Left lung (tissue), 10 donors: ENCODE results near the gene TRMT61A. TPM values are rescaled to one million over a fixed set of nuclear protein-coding genes. Genes with fewer than 3 reads are reported as not detected.

Source experiments
- ATAC-seq: fragments of 200-7000 bp; cut with Tn5 transposase; one replicate; pipeline ENCODE4 v1.9.1; 2020; ENCODE audit warnings: moderate library complexity
- DNase-seq, 4 donors: peaks; one replicate each; pipeline ENCODE4 v3.0.0-alpha.2; 2013 to 2020
- H3K27ac ChIP-seq, 2 donors: fragments of 200-600 bp; sonication (generic) in 1 of 2; one replicate each; pipeline versions ENCODE4 v1.5.0 to v1.8.0; 2020 to 2021
- H3K27me3 ChIP-seq, 2 donors: fragments of 200-600 bp; sonication (generic) in 1 of 2; one replicate each; pipeline versions ENCODE4 v1.5.0 to v1.8.0; 2020 to 2021
- H3K36me3 ChIP-seq, 2 donors: fragments of 200-600 bp; sonication (generic) in 1 of 2; one replicate each; pipeline versions ENCODE4 v1.5.0 to v1.8.0; 2020 to 2021
- H3K4me1 ChIP-seq, 2 donors: fragments of 200-600 bp; one replicate each; pipeline ENCODE4 v1.8.0; 2021
- H3K4me3 ChIP-seq, 2 donors: fragments of 200-600 bp; sonication (generic) in 1 of 2; one replicate each; pipeline versions ENCODE4 v1.5.0 to v1.8.0; 2020 to 2021; ENCODE audit warnings: mild to moderate bottlenecking in 1 of 2
- H3K9me3 ChIP-seq, 2 donors: fragments of 200-600 bp; sonication (generic) in 1 of 2; one replicate each; pipeline versions ENCODE4 v1.5.0 to v1.8.0; 2020 to 2021
- CTCF ChIP-seq, 2 donors: fragments of 200-600 bp; sonication (generic) in 1 of 2; IDR thresholded peaks; one replicate each; pipeline versions ENCODE4 v1.5.0 to v1.8.0; 2021; ENCODE audit warnings: antibody characterized with exemption in 2 of 2
- intact Hi-C, 2 donors: fragments of 100-400 bp; cut with DNase I; formaldehyde crosslinking; loops; one replicate each; pipeline versions ENCODE4 v1.11.2 to v1.14.2; 2022
- polyA plus RNA-seq, 6 donors: library from polyadenylated mRNA; unstranded; fragments of 120-200 nt; gene quantifications; one replicate each; pipeline ENCODE4 v1.2.1, GENCODE V29; 2013; ENCODE audit not compliant: insufficient read length in 6 of 6
- total RNA-seq, 2 donors: library from RNA; stranded (reverse); fragmentation: NEBNext Ultra II Directional; extraction: Animal tissue kit (Norgen Biotek cat#: 25700); gene quantifications; one replicate each; pipeline ENCODE4 v1.2.1, GENCODE V29; 2021
- donor health status: DM: no; HTN: yes; CAD: no.
- donor health status: DM: no; HTN: no; CAD: no.

Gene TRMT61A
- total and polyA plus RNA-seq, 8 donors: 6.0 to 12.6 (median 7.9) TPM

DNA sequence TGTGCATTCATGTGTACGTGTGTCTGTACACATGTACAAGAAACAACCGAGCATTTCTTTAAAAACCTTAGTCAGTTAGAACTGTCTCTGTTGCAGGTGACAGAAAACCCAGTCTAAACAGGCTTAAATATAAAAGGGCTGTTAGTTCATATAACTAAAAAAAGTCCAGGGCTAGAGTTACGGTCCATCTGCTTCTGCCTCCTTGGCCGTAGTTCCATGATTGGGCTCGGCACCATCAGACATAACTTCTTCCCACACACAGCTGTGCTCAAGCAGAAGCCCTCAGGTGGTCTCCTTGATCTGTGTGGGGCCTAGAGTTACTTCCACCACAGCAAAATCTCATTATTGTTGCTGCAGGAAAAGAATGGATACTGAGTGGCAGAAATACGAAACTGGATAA lies 40.9 kb upstream of the TRMT61A start:
- Histone ChIP-seq H3K27ac (no peak overlapping the region), H3K9me3 (no peaks in the 10 kb centered on the region), H3K4me1 (no peaks in the 10 kb centered on the region), H3K4me3 (no peak overlapping the region), H3K36me3 (peaks cover 0 to 93% of the 10 kb centered on the region in 2 donors), H3K27me3 (no peaks in the 10 kb centered on the region)
- DNase-seq (no peak), ATAC-seq (no peak)
- intact Hi-C loops: no loop called here
- TF ChIP-seq CTCF (IDR thresholded peaks at IDR 0.05): no peak

DNA sequence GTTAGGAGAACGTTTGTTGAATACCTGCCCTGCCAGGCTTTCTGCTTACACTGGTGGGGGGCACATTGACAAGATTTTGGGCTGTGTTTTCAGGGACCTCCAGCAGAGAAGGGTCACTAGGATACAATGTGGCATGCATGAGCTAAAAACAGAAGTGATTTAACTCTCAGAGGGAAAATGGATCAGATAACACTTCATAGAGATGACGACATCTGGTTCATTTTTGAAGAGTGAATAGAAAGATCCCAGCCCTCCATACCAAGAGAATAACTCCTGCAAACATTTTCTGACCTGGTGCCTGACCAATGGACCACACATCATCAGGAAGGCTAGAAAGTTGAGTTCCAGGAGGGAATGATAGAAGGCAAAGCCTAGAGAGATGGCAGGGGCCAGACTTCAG lies 40.0 kb upstream of the TRMT61A start:
- DNase-seq (no peak), ATAC-seq (no peak)
- Histone ChIP-seq H3K27me3 (no peaks in the 10 kb centered on the region), H3K9me3 (no peaks in the 10 kb centered on the region), H3K4me3 (no peak overlapping the region), H3K36me3 (peaks cover 0 to 93% of the 10 kb centered on the region in 2 donors), H3K27ac (no peak overlapping the region), H3K4me1 (no peaks in the 10 kb centered on the region)
- intact Hi-C loops: no loop called here
- no peak for TF ChIP-seq CTCF (IDR thresholded peaks at IDR 0.05)

- Histone ChIP-seq H3K4me1 (no peaks in the 10 kb centered on the region), H3K9me3 (no peaks in the 10 kb centered on the region), H3K27ac (no peak overlapping the region), H3K4me3 (no peak overlapping the region), H3K27me3 (no peaks in the 10 kb centered on the region), H3K36me3 (peaks cover 0 to 93% of the 10 kb centered on the region in 2 donors)
- intact Hi-C loops: no loop called here
- no peak for ATAC-seq
- DNase-seq: no peak
- no peak for TF ChIP-seq CTCF (IDR thresholded peaks at IDR 0.05)
These were observed 39.4 kb upstream of the TRMT61A start for GRCh38 chr14:103489621-103490020.

GRCh38 chr14:103491691-103492090 lies 37.3 kb upstream of the TRMT61A start:
- ATAC-seq: no peak
- no peaks in the 10 kb centered on the region for H3K4me1 ChIP-seq
- no peak for TF ChIP-seq CTCF (IDR thresholded peaks at IDR 0.05)
- H3K4me3 ChIP-seq: no peak overlapping the region
- no peaks in the 10 kb centered on the region for H3K27me3 ChIP-seq
- intact Hi-C loops: no loop called here
- no peaks in the 10 kb centered on the region for H3K9me3 ChIP-seq
- H3K36me3 ChIP-seq: peaks cover 0 to 97% of the 10 kb centered on the region in 2 donors
- DNase-seq: no peak
- no peak overlapping the region for H3K27ac ChIP-seq

DNA sequence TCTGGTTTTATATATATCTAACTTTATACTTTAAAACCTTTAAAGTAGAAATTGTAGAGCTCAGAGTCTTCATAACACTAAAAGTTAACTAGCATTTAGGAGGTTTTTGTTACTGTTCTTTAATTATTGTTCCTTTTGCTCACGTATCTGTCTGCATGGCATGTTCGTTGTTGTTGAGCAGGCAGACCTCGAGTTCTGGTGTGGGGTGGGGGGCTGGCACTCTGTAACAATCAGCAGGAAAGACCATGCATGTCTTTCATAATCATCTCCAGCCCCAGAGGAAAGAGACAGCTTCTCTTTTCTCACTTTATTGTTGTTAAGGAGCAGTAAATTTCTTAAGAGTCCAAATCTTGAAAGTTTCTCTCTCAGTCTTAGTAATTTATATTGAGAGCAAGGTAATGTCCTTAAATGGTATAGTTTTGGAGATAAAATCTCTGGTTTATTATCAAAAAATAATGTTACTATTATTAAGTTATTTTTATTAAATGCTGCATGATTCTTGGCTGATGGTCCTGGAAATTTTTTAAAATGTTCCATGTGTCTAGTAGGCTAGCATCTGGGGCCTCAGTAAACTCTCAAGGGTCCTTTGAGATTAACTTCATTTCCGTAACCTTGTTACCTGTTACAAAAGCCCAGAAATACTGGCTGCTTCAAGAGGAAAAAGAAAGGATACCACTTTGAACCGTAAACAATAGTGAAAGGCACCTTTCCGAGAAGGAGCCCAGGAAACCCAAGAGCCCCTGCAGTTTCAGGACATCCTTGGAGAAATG lies 36.7 kb upstream of the TRMT61A start:
- Histone ChIP-seq H3K4me1 (no peaks in the 10 kb centered on the region), H3K27me3 (no peaks in the 10 kb centered on the region), H3K9me3 (no peaks in the 10 kb centered on the region), H3K4me3 (no peak overlapping the region), H3K27ac (peak overlapping the region; percentile 1 to 2), H3K36me3 (peaks cover 0 to 99% of the 10 kb centered on the region in 2 donors)
- ATAC-seq: peak; percentile 41
- no peak for DNase-seq
- intact Hi-C loops: no loop called here
- TF ChIP-seq CTCF (IDR thresholded peaks at IDR 0.05): no peak
